Measurements from ENCODE around the gene ZNF672.
"Not testable (repeated sequence)": the region's sequence is repeated elsewhere in the genome, so short reads cannot be mapped to it uniquely, and the experiment has no call there.

ZNF672 gene

DNA sequence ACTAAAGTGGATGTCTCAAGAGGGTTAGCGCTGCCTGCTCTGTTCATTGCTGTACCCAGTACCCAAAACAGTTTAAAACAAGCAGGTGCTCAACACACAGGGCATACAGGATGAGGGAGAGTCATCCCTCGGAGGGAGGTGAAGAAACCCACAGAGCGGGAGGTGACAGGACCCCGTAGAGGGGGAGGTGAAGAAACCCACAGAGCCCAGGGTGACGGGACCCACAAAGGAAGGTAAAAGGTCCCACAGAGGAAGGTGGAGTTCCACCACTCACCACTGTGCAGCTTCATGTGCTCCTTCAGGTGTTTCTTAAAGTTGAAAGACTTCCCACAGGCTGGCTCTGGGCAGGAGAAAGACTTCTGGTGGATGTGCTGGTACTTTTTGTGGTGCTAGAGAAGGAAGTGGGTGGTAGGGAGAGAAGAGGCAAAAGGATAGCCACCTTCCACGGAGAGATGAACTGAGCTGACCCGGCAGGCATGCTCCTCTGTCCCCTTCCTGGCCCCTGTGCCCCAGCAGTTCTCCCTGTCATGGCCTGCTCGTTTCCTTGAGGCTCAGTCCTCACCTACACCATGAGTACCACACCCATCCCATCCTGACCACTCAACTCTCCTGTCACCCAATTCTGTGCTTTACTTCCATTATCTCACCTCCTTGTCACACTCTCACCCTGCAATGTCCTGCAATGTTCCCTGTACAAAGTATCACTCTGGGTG is 15.8 kb downstream of the ZNF672 start:
- no peak for DNase-seq (ENCODE audit: low read depth in 1 of 2, low spot score in 1 of 2)

DNA sequence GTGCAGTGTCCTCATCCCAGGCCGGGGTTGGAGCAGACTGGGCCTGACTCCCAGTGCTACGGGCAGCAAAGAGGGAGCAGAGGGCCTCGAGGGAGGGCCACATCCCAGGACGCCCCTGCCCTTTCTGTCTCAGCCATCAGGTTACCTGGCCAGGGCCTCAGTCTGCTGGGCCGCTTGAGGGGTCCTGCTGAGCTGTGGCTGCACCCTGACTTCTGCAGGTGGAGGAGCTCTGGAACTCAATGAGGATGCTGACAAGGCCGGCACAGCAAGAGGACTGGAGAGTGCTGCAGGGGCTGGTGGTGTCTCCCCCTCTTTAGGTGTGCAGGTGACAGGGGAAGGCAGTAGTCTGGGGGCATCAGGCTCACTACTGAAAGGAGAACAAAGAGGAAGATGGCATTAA is 17.6 kb downstream of the ZNF672 start:
- no peak for DNase-seq (ENCODE audit: low read depth in 1 of 2, low spot score in 1 of 2)

DNA sequence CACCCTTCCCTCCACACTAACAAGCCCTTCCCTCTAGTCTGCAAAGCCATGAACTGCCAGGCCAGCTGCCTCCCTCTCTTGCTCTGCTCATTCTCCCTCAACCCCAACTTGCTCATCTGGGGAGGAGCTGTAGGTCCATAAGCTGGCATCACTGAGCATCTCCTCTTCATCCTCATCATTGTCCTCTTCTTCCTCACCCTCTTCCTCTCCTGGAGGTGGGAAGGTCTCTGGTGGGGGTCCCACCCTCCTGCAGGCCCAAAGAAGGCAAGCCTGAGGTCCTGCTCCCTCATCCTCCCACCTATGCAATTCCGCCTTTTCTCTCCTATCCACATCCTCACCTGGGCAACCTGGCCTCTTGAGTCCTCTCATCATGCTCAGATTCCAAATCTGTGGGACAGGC is 18.2 kb downstream of the ZNF672 start:
- no peak for DNase-seq (ENCODE audit: low read depth in 1 of 2, low spot score in 1 of 2)

DNA sequence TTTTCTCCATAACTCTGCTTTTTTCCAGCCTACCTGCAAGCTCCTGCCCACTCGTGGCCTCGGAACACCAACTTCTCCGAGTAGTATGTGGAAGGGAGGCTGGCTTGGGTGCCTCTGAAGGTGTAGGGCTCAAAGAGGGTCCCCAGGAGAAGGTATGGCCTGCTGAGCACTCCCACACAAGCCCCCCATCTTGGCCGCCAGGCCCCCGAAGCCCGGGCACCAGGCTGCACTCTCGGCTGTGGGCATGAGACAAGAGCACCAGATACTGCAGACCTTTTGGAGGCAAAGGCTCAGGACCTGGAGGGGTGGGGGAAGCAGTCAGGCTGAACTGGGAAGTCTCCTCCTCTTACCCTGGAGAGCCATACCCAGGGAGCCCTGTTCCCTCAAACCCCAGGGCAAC is 19.2 kb downstream of the ZNF672 start:
- no peak for DNase-seq (ENCODE audit: low read depth in 1 of 2, low spot score in 1 of 2)

DNA sequence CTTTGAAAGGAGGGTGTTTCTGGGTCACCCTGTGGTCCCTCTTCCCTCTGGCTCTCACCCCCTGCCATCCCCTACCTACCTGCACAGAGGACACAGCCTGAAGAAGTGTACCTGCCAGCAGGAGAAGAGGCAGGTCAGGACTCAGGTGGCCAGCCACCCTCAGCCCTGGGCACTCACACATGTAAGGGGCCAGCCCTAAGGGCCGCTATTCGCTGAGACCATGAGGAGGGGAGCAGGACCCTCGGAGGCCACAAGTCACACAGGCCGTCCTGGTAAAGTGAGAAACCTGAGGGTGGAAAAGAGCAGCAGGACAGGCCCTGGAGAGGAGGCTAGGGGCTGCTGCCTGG is 19.7 kb downstream of the ZNF672 start:
- no peak for DNase-seq (ENCODE audit: low read depth in 1 of 2, low spot score in 1 of 2)

DNA sequence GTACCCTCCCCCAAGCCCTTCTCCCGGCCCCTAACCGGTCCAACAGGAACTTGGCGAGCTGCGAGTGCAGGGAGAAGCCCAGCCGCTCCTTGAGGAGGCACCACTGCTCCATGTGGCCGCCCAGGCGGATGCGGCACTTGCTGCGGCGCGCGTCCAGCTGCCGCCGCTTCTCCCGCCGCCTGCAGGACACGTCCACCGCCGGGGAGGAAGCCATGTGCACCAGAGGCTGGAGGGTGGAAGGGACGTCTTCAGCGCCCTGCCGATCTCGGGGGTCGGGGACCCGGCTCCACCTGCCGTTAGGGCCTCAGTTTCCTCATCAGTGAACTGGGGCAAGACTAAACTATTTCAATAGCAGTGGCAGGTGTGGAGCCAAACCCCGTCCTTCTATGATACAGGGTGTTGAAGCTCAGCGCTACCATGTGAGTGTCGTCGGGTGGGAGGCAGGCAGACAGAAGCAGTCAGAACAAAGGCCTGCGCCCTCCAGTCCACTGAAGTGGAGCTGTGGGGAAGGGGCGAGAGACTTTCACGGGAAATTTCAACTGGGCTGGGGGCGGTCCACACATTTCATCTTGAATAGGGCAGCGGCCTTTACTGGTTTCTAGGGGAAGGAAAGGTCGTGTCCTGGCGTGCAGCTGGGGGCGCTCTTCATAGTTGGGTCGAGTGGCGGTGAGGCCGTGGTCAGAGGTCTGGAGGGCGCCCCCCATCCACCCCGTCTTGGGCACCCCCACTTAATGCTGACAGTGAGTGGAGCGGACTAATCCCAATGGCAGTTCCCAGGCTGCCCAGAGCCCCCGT is 20.3 kb downstream of the ZNF672 start:
- DNase-seq (ENCODE audit: low read depth in 1 of 2, low spot score in 1 of 2): no peak

DNA sequence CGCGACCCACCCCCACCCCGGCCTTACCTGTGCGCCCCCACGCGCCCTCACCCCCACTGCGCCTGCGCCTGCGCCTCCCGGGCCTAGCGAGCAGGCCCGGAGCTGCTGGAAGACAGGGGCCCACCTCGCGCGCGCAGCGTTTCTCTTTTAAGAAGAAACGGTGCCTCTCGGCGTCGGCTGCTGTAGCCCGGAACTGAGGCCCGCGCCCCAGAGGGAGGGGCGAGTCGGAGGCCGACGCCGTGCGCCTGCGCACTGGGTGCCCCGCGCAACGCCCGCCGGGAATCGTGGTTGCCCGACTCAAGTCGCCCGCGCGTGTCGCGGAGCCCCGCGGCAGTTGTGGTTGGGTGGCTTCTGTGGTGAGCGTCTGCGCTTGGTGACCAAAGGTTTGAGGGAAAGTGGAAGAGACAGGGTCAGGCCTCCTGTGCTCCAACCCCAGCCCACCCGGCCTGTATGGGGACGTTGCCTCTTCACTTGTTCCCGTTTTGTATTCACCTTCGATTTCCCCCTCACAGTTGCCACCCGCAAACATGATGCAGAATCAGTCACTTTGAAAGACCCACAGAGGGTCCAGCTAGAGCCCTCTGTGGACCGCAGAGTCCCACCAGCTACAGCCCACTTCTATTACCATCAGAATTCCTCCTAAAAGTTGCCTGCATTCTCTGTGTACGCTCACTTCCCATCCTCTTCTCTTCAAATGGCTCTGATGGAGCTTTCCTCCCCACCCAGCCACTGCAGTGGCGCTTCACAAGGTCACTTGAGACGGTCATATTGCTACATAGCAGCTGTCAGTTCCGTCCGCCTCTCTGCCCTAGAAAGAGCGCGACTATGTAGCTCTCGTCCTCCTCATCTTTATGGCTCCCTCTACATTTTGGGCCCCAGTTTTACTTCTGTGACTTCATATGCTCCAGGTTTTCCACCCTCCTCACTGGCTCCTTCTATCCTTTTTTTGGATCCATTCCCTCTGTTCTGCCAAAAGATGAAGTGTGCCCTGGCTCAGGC is 21.2 kb downstream of the ZNF672 start, which contains the start of gene ZNF692:
ZNF692 (minus strand) TSS at position 195 of the 999 bp plus-strand sequence. CDS start 776 bp downstream, outside the sequence.
- DNase-seq (ENCODE audit: low read depth in 1 of 2, low spot score in 1 of 2): peak; percentile 92 to 93

DNA sequence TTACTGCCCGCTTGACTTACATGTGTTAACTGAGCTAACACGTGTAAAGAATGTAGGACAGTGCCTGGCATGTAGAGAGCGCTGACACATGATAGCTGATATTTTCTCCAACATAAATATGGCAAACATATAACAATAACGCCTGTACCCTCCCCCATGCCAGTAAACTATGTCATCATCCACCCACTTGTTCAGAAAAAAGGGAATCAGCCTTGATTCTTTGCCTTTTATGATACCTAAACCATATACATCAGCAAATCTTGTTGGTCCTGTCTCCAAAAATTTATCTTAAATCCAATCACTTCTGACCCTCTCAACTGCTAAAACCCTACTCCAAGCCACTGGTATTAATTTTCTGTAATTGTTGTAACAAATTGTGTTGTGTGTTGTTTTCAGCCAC is 22.0 kb downstream of the ZNF672 start:
- no peak for DNase-seq (ENCODE audit: low read depth in 1 of 2, low spot score in 1 of 2)

DNA sequence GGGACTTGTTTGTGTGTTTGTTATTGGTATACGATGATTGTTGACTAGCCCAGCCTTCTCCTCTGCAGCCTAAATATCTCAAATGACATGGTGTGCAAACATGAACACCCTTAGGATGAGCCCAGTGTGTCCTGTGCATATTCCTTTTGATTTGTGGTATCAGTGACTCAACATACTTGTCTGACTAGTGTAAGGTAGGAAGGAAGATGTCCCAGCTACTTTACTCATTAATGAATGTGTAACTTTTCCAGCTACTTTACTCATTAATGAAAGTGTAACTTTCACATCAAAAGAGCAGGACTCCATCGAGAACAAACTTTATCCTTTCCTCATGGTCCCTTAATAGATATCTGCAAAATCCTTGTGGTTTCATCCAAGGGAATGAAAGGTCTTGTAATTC is 23.6 kb downstream of the ZNF672 start:
- no peak for DNase-seq (ENCODE audit: low read depth in 1 of 2, low spot score in 1 of 2)

DNA sequence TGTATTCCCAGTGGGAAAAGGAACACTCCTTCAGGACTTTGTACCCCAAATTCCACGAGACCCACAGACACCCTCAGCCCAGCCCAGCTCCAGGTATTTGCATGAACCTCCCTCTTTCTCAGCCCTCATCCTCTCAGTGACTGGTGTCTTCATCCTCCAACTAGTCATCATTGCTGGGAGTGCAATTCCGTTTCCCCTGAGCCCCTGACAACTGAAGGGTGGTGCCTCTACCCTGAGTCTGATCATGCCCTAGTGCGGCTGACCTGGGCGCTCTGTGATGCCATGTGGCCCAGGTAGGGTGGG is 24.6 kb downstream of the ZNF672 start:
- no peak for DNase-seq (ENCODE audit: low read depth in 1 of 2, low spot score in 1 of 2)

DNA sequence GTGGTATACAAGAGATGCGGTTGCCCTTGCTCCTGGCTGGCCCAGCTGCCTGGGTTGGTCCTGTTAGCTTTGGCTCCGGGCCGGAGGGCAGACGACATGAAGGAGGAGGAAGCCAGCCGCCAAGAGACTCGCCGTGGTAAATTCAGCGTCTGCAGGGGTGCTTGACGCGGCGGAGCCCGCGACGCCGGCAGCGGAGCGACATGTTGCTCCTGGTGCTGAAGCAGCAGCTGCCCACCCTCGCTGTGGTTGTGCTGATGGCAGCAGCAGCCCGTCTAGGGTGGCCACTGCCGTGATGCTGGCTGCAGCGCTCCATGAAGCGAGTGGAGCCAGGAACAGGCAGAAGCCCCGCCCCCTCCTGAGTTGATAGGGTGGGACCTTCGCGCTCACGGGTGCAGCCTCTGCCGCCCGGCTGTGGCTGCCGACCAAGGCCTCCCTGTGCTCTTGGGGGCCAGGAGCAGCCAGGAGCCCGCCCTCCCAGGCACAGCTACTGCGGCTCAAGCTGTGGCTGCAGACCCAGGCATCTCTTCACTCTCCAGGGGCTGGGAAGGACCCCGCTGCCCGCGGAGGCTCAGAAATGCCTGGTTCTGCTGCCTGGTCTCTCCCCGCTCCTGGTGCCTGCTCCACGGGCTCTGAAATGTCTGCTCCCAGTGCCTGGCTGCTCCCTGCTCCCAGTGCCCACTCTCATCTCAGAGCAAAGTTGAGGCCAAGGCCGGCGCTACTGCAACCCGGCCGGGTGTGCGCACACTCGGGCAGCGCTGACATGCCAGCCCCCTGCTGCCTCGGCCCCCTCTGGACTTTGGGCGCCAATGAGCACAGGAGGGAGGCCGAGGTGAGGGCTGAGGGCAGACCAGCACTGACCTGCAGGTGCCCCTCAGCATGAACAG is 25.2 kb downstream of the ZNF672 start:
- peak; percentile 63 to 67 for DNase-seq (ENCODE audit: low read depth in 1 of 2, low spot score in 1 of 2)

DNA sequence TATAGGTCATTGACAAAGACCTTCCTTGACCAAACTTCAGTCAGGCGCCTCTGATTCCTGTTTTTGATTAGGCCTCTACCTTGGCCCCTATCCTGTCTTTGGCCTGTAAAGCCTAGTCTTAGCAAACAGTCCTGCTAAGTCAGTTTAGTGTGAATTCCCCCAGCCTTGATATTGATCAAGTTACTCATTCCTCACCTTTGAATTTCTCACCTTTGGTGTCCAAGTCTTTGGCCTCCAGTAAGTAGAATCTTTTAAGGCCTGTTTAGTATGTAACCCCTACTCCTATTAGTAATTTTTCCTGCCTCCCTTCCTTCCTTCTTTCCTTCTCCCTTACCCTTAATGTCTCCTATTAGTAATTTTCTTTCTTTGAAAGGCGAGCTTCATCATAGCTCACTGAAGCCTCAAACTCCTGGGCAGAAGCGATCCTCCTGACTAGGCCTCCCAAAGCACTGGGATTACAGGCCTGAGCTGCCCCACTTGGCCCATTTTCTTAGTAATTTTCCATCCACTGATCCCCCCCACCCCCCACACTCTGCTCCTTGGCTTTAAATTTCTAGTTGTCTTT is 33.9 kb downstream of the ZNF672 start:
- DNase-seq (ENCODE audit: low read depth in 1 of 2, low spot score in 1 of 2): no peak

DNA sequence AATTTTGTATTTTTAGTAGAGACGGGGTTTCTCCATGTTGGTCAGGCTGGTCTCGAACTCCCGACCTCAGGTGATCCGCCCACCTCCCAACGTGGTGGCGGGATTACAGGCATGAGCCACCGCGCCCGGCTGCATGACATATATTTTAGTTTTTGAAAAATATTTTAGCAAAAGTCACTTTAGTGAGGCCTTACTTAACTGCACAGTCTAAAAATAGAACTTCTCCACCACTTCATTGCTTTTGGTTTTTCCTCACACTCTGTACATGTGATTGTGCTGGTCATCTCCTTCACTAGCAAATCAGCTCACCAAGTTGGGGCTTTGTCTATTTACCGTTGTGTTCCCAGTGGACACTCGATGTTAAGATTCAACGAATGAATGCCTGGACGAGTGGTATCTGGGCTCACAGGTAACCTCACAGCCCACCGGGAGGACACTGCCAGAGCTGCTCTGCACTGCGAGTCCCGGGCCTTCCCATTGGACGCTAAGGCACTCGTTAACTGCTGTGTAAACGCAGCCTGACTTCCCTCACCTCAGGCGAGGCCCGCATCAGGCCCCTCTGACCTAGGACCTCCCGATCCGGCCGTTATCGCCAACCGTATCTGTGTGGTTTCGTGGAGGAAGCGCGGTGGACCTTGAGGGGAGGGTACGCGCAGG is 34.9 kb downstream of the ZNF672 start:
- DNase-seq (ENCODE audit: low read depth in 1 of 2, low spot score in 1 of 2): peak in 1 of 2 donors; percentile 46

DNA sequence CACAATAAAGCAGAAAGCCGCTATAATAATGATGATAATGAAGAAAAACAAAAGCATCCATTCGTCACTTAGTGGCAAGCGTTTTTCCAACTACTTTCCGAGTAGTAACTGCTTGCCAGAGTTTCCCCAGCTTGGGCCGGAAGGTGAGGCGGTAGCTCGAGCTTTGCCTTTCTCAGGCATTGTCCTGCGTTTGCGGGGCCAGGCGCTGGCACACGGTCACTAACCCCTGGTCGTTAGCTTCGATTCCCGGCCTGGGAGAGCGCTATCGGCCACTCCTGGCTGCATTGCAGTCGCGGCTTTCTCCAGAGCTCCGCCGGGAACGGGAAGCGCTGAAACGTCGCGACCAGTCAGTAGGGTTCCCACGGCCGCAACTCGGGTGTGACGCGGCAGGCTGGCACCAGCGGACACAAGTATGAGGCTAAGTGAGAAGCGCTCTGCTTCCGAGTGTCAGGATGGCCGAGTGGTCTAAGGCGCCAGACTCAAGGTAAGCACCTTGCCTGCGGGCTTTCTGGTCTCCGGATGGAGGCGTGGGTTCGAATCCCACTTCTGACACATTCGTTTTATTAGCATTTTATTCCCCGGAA is 35.5 kb downstream of the ZNF672 start:
- DNase-seq (ENCODE audit: low read depth in 1 of 2, low spot score in 1 of 2): peak; percentile 89 to 93

DNA sequence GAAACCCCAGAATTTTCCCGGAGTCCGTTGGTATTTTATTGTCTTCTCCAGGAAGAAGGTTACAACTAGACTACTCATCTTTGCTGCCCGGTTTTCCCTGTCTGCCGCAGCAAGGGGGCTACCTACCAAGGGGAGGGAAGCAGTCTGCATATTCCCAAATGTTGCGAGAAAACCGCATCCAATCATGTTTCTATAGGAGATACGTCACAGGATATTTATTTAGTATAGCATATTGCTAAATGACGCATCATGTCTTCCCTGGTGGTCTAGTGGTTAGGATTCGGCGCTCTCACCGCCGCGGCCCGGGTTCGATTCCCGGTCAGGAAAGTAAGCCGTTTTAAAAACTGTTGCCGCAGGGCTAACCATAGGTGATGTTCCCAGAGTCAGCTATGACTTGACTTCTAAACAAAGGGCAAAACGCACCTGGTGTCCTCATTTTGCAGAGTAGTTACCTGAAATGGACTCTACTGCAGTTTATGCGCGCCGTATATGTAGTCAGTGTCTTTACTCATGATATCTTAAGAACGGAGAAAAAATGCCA is 36.0 kb downstream of the ZNF672 start:
- DNase-seq (ENCODE audit: low read depth in 1 of 2, low spot score in 1 of 2): peak; percentile 76 to 79

DNA sequence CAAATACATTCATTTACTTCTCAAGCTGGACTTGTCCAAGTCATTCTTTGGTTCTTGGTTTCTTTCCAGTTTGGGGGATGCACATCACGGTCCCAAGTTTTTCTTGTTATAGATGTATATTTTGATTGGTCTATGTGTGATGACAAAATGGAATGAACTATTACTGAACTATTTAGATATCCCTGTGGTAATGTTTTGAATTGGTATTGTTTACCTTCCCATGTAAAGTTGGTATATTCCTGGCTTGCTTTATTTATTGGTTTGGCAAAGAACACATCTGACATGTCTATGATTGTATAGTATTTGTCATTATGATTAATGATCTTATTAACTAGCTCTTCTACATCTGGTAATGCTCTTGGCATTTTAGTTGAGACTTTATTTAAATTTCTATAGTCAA is 43.2 kb downstream of the ZNF672 start:
- DNase-seq (ENCODE audit: low read depth in 1 of 2, low spot score in 1 of 2): no peak

DNA sequence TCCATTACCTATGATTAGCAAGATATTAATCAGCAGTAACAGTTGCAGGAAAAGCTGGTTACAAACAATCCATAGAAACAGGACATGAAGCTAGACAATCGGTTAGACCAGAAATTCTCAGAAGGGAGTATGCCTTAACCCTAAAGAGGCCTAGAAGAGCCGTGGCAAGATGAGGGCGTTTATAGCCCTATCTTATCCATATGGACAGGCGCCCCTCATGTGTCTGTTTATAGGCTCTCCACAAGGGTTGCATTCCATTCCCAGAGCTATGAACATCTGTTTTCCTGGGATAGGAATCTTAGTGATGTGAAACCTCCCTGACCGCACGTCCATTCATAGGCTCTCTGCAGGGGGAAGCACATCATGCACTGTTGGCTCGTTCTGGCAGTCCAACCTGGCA is 44.4 kb downstream of the ZNF672 start:
- DNase-seq (ENCODE audit: low read depth in 1 of 2, low spot score in 1 of 2): not testable (repeated sequence)

DNA sequence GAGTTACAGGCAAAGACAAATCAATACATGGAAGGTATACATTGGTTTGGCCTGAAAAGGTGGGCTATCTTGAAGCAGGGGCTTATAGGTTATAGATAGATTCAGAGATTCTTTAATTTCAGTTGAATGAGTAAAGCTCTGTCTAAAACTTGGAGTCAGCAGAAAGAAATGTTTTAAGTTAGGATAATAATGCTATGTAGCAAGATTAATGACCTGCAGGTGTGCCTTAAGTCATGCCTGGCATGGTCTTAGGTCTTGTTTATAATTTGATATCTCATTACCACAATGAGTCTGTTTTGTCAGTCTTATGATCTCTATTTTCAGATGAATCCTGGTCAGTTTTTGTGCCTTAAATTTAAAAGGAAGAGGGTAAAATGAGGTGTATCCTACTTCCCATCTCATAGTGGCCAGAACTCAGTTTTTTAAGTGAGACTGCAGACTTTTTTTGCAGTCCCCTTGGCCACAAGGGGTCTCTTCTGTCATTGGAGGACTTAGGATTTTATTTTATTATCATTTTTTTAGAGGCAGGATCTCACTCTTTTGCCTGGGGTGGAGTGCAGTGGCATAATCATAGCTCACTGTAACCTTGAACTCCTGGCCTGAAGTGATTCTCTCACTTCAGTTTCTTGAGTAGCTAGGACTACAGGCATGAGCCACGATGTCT is 46.7 kb downstream of the ZNF672 start:
- DNase-seq (ENCODE audit: low read depth in 1 of 2, low spot score in 1 of 2): no peak

DNA sequence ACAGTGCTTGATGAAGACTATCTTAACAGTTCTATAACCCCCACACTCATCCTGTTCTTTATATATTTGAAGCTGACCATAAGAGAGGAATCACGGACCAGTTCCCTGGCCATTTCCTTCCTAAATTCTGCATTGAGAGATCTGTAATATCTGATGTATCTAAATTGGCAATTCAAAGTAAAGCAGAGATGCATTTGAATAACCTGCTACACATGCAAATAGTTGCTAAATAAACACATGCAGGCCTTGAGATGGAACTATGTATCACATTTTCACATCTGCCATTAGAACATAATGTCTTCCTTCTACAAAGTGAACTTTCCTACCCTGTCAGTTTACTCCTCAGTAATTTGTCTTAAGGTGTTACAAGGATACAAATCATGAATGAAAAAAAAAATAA is 47.6 kb downstream of the ZNF672 start:
- no peak for DNase-seq (ENCODE audit: low read depth in 1 of 2, low spot score in 1 of 2)

All from stimulated activated CD4-positive, alpha-beta T cell treated with anti-CD3 and anti-CD28 coated beads, Interleukin-15, amount 100 ng/mL, for 1 hour (primary cell).